RCC 7860 (cell line): ENCODE results near the gene SCN2B.

ENCODE experiments used
- DNase-seq: peaks from one replicate; pipeline ENCODE4 v3.0.0-alpha.2; 2015; ENCODE audit warnings: low spot score
- FAIRE-seq: peaks from 2 replicates; lab custom pipeline; 2012; peaks lifted over from hg19 to GRCh38; lab: Jason Lieb, UNC

Gene SCN2B

GRCh38 chr11:118175031-118175992 lies 1.1 kb downstream of the SCN2B start:
- FAIRE-seq (no peak), DNase-seq (no peak)

GRCh38 chr11:118174006-118174567 lies 2.4 kb downstream of the SCN2B start:
- DNase-seq: no peak
- FAIRE-seq: no peak

- no peak for FAIRE-seq
- no peak for DNase-seq
These were observed 4.1 kb downstream of the SCN2B start for GRCh38 chr11:118172356-118172755.

GRCh38 chr11:118171269-118172062 lies 5.0 kb downstream of the SCN2B start:
- DNase-seq (peak; percentile 22), FAIRE-seq (no peak)

- FAIRE-seq (no peak), DNase-seq (no peak)
These were observed 5.6 kb downstream of the SCN2B start for GRCh38 chr11:118170882-118171268.

GRCh38 chr11:118170231-118170630 lies 6.2 kb downstream of the SCN2B start:
- DNase-seq (no peak), FAIRE-seq (no peak)

GRCh38 chr11:118169300-118170140 lies 6.9 kb downstream of the SCN2B start:
- DNase-seq (no peak), FAIRE-seq (no peak)

- FAIRE-seq (no peak), DNase-seq (no peak)
These were observed 7.7 kb downstream of the SCN2B start for GRCh38 chr11:118168751-118169150.

GRCh38 chr11:118168316-118168715 lies 8.1 kb downstream of the SCN2B start:
- no peak for DNase-seq
- FAIRE-seq: no peak

- no peak for FAIRE-seq
- no peak for DNase-seq
These were observed 8.5 kb downstream of the SCN2B start for GRCh38 chr11:118167906-118168305.

GRCh38 chr11:118167253-118167652 lies 9.2 kb downstream of the SCN2B start:
- DNase-seq (no peak), FAIRE-seq (no peak)

GRCh38 chr11:118166641-118167040 lies 9.8 kb downstream of the SCN2B start:
- FAIRE-seq: no peak
- DNase-seq: no peak

GRCh38 chr11:118164885-118165284 lies 11.6 kb downstream of the SCN2B start:
- FAIRE-seq: no peak
- no peak for DNase-seq

- DNase-seq: no peak
These were observed 12.9 kb downstream of the SCN2B start for GRCh38 chr11:118163494-118163893.

GRCh38 chr11:118162846-118163245 lies 13.6 kb downstream of the SCN2B start:
- FAIRE-seq (no peak), DNase-seq (no peak)

More at GRCh38 chr11:118163494-118163893, 12.9 kb downstream of the SCN2B start:
- FAIRE-seq: no peak

GRCh38 chr11:118161786-118162185 lies 14.7 kb downstream of the SCN2B start:
- FAIRE-seq: no peak
- no peak for DNase-seq

- DNase-seq (no peak), FAIRE-seq (no peak)
These were observed 19.1 kb downstream of the SCN2B start for GRCh38 chr11:118157186-118157895.

GRCh38 chr11:118156531-118157185 lies 19.8 kb downstream of the SCN2B start:
- no peak for FAIRE-seq

GRCh38 chr11:118155776-118156530 lies 20.5 kb downstream of the SCN2B start:
- FAIRE-seq (no peak), DNase-seq (no peak)

More at GRCh38 chr11:118156531-118157185, 19.8 kb downstream of the SCN2B start:
- DNase-seq: no peak
